IPS-NIHi11 (cell line): Measurements from ENCODE around the gene GPR156.

Experiments used
- DNase-seq: peaks from one replicate; pipeline ENCODE4 v3.0.0; 2012; ENCODE audit warnings: mixed read lengths, low spot score

Gene GPR156

GRCh38 chr3:120196333-120196732 lies 88.7 kb downstream of the GPR156 start:
- no peak for DNase-seq

GRCh38 chr3:120193554-120193953 lies 91.5 kb downstream of the GPR156 start:
- DNase-seq: no peak

GRCh38 chr3:120192579-120192978 lies 92.4 kb downstream of the GPR156 start:
- no peak for DNase-seq

GRCh38 chr3:120192159-120192558 lies 92.9 kb downstream of the GPR156 start:
- no peak for DNase-seq

DNA sequence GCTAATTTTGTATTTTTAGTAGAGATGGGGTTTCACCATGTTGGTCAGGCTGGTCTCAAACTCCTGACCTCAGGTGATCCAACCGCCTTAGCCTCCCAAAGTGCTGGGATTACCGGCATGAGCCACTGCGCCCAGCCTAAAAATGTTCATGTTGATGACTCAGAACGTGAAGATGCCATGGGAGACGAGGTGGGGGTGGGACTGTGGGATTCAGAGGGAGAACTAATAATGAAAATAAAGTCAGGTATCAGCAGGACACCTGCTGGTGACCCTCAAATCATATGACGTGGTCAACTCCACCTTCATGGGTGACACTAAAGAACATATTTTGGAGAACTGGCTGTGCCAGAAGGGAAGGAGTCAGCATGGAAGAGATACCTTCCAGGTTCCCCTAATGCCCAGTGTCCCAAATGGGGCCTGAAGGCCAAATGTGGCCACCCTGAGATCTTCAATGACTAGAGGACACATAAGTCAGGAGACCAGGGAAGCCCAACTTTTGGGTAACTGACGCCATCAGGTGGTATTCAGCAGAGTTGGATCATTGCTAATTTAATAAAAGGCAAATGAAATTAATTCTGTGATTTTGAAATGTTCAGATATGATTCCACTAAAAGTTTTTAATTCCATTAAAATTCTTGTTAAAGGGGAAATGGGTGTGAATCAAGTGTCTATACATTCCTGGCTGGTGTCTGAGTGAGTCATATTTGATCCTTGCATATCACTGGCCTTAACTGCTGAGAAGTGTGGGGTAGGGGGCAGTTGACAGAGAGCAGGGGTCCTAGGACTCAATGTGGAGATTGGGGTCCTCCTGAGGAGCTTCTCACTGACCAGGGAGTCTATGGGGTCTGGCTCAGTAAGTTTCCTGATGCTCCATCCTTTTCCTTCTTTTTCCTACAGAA lies 102.2 kb downstream of the GPR156 start:
- peak; percentile 31 for DNase-seq

DNA sequence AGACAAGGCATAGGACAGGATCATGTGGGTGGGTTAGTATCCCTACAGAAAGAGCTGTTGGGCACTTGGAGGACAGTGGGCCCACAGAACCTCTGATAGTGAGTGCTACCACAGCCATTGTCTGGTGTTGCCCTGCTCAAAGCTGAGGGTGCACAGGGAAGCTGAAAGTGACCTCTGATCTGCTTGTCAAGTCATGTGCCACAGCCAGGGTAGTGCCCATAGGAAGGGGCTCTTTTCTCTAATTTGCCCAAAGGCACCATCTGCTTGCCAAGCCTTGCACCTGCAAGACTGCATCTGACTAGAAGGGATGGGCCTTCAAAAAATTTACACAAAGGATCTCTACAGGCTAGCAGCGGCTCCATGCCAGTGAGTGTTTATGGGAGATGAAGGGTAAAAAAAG lies 103.4 kb downstream of the GPR156 start:
- DNase-seq: no peak

GRCh38 chr3:120180731-120181412 lies 104.2 kb downstream of the GPR156 start:
- DNase-seq: no peak

- DNase-seq: peak; percentile 42
These were observed 107.2 kb downstream of the GPR156 start for GRCh38 chr3:120177707-120178306.

GRCh38 chr3:120177151-120177550 lies 107.9 kb downstream of the GPR156 start:
- peak; percentile 56 for DNase-seq

- DNase-seq: no peak
These were observed 110.0 kb downstream of the GPR156 start for GRCh38 chr3:120174811-120175539.

- no peak for DNase-seq
These were observed 111.9 kb downstream of the GPR156 start for GRCh38 chr3:120173056-120173675.

DNA sequence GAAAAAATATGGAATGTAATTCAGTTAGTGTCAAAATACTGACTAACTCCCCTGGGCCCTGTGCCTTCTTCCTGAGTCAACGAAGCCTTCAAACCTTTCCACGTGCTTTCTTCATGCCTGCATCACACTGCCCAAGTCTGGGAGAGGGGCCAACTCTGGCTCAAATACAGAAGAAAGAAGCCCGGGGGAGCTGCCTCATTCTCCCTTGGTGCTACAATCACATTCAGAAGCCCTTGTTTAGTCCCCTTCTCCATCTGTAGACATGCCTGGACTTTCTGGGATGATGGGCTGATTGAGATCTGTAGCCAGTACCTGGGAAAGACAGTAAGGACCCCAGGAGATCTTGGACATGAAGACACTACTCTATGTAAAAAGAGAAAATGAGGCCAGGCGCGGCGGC lies 113.0 kb downstream of the GPR156 start:
- DNase-seq: no peak

DNA sequence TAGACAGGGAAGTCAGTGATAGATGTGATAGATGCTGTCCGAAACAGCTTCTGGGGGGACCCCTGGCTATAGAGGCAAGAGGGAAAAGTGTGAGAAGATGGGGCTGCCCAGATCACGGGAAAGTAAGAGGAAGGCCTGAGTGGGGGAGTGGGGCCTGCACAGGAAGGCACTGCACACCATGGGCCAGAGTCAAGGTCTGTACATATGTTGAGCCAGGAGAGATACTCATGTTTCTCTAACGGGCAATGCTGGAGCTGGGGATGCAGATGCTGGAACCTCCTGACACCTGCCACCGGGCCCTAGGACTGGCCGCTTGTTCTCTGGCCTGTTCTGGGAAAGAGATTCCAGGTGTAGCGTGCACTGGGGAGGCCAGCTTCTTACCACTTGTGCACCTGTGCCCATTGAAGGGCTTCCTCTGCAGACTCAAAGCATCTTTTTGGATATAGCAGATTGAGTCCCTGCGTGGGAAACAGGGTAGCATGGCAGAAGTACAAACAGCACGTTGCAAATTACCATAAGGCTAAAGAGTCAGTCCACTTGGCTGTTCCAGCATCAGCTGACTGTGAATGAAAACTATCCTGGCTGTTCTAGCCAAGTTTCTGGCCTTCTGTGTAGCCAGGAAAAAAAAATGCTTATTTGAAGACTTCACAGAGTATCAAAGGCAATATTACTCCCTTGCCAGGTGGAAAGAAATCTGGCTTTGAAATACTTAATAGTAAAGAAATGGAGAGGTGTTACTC lies 113.7 kb downstream of the GPR156 start:
- no peak for DNase-seq

- DNase-seq: no peak
These were observed 114.8 kb downstream of the GPR156 start for GRCh38 chr3:120170223-120170622.

GRCh38 chr3:120169407-120169806 lies 115.6 kb downstream of the GPR156 start:
- no peak for DNase-seq

DNA sequence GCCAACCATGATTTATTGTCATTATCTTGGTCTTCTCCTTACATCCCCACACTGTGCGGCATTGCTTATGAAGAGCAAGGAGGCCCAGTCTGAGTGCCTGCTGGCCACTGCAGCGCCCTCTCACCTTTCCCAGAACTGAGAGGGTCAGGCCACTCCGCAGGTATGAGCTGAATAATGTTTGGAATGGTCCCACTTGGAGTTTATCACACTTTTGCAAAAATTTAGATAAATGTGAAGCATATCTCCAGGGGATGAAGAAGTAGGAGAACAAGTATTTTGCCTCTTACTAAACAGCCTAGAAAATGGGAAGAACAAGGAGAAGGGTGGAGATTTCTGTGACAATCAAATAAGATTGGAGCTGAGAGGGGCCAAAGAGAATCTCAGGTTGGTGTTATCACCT lies 116.4 kb downstream of the GPR156 start:
- no peak for DNase-seq

- no peak for DNase-seq
These were observed 117.0 kb downstream of the GPR156 start for GRCh38 chr3:120168038-120168437.

DNA sequence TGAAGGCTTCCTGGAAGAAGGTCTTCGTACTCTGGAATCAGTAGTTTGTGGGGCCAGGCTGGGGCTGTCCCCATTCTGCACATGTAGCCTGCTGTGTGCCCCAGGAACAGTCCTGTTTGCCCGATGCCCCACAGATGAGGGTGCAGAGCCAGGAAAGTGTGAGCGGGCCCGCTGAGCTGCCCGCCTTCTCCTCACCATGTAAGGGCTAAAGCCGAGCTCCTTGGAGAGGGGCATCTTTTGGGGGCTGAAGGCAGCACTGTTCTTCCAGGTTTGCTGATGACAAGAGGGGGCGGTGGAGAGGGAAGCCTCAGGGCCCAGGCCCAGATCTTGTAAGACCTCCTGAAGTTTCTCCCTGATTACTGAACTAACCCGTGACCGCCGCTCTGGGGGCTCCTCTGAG lies 117.5 kb downstream of the GPR156 start:
- DNase-seq: no peak

- no peak for DNase-seq
These were observed 121.2 kb downstream of the GPR156 start for GRCh38 chr3:120163816-120164215.

DNA sequence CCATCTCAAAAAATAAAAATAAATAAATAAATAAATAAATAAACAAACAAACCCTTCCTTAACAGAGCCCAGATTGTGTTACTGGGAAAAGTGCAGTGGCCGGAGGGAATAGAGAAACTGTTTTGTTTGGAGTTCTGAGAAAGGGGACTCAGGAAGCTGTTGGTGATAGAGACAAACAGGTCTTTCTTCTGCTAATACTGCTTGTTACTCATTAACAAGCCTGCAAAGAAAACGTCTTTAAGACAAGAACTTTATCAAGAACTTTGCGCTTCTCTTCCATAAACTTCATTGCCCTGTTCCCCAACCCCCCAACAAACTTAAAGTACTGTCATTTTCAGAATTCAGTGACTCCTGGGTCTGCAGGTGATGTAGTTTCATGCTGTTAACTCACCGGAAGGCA lies 122.0 kb downstream of the GPR156 start:
- DNase-seq: no peak

DNA sequence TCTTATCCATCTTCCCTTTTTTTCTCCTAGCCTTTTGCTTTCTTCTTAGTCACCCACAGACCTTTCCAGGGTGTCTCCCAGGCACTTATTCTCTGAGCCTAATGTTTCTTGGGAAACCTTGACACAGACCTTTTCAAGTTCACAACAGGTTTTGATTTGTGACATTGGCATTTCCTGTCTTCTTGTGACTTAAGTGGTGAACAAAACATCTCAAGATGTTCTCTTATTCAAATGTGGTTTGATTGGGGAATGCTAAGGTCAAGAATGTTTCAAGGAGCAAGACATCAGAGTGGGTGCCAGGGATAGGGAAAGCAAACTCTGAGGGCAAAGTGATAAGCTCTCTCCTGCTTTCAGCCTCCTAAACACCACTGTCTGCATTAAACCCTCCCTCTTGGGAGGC lies 122.6 kb downstream of the GPR156 start:
- no peak for DNase-seq
